RWPE1 (cell line): ENCODE results near the gene HCFC1.

Experiments used
- CTCF ChIA-PET: fragments of 350-600 bp; sonication (Branson Sonifier 250); formaldehyde crosslinking; extraction: SDS; loops from one replicate; lab custom pipeline; 2021; lab: Yijun Ruan, JAX
- POLR2A ChIA-PET: fragments of 400-600 bp; formaldehyde crosslinking; extraction: SDS; loops from one replicate; lab custom pipeline; 2020; ENCODE audit warnings: antibody characterized with exemption; ENCODE audit not compliant: low non-redundant PET; lab: Yijun Ruan, JAX
- DNase-seq: peaks from one replicate; pipeline ENCODE4 v3.0.0; 2012; ENCODE audit warnings: low spot score
- H3K27ac ChIP-seq: fragments of 450-650 bp; 2 replicates; pipeline ENCODE4 v1.5.1; 2017
- CTCF ChIP-seq: fragments of 450-650 bp; conservative IDR thresholded peaks from 2 replicates; pipeline ENCODE4 v1.5.1; 2017; ENCODE audit warnings: low read depth, mild to moderate bottlenecking

HCFC1 gene

GRCh38 chrX:153974726-153975286, 3.2 kb upstream of the HCFC1 start:
- no peak for TF ChIP-seq CTCF
- H3K27ac ChIP-seq = peak overlapping the region; percentile 97
- DNase-seq = no peak
- POLR2A ChIA-PET = no interaction called here
- CTCF ChIA-PET = interaction anchor here (1.0 kb wide), 1 partner anchor 39 kb away, joined by 3 read pairs; no protein-coding TSS in a partner anchor

- ChIA-PET POLR2A (no interaction called here), CTCF (interaction anchor here (1.0 kb wide), 1 partner anchor 40 kb away, joined by 3 read pairs; no protein-coding TSS in a partner anchor)
- DNase-seq = no peak
- peak overlapping the region; percentile 97 for H3K27ac ChIP-seq
- TF ChIP-seq CTCF = no peak
These were observed 2.5 kb upstream of the HCFC1 start for GRCh38 chrX:153974003-153974725.

GRCh38 chrX:153973127-153974002, 1.7 kb upstream of the HCFC1 start:
- DNase-seq = no peak
- peak overlapping the region; percentile 97 for H3K27ac ChIP-seq
- TF ChIP-seq CTCF = no peak
- POLR2A ChIA-PET = interaction anchor here (1.3 kb wide), 1 partner anchor 47 kb away, joined by 3 read pairs; the partner anchor contains the start of gene IRAK1
- CTCF ChIA-PET = no interaction called here

- H3K27ac ChIP-seq = peak within 1 kb of the TSS; percentile 97
- POLR2A ChIA-PET = interaction anchor here (1.3 kb wide), 1 partner anchor 47 kb away, joined by 3 read pairs; the partner anchor contains the start of gene IRAK1
- CTCF ChIA-PET = no interaction called here
- DNase-seq = peak; percentile 84
- no peak for TF ChIP-seq CTCF
These were observed 929 bp upstream of the HCFC1 start, which contains the start of gene TMEM187 for GRCh38 chrX:153972368-153973126. Gene TMEM187, plus strand, starts transcription at chrX:153972754. Its CDS starts 9,309 bp downstream, at chrX:153982063.

GRCh38 chrX:153971124-153971449, 531 bp downstream of the HCFC1 start:
- CTCF ChIA-PET = interaction anchor here (0.7 kb wide), 1 partner anchor 42 kb away, joined by 3 read pairs; no protein-coding TSS in a partner anchor
- POLR2A ChIA-PET = no interaction called here
- TF ChIP-seq CTCF = no peak
- peak overlapping the region; percentile 97 for H3K27ac ChIP-seq
- DNase-seq = peak; percentile 67
